Upper lobe of right lung (tissue), 1 donor: ENCODE measurements around the gene DCAKD. TPM values are rescaled to one million over a fixed set of nuclear protein-coding genes. Genes with fewer than 3 reads are reported as not detected.

Experiments
- ATAC-seq: fragments of 200-7000 bp; cut with Tn5 transposase; one replicate; pipeline ENCODE4 v1.9.1; 2020; ENCODE audit warnings: mild to moderate bottlenecking, moderate library complexity
- DNase-seq: peaks from one replicate; pipeline ENCODE4 v3.0.0-alpha.2; 2020
- H3K27ac ChIP-seq: fragments of 200-600 bp; one replicate; pipeline ENCODE4 v1.8.0; 2022
- H3K27me3 ChIP-seq: fragments of 200-600 bp; one replicate; pipeline ENCODE4 v1.8.0; 2022; ENCODE audit warnings: mild to moderate bottlenecking
- H3K36me3 ChIP-seq: fragments of 200-600 bp; one replicate; pipeline ENCODE4 v1.8.0; 2022
- H3K4me1 ChIP-seq: fragments of 200-600 bp; one replicate; pipeline ENCODE4 v1.8.0; 2022
- H3K4me3 ChIP-seq: fragments of 200-600 bp; one replicate; pipeline ENCODE4 v1.8.0; 2022; ENCODE audit warnings: mild to moderate bottlenecking
- H3K9me3 ChIP-seq: fragments of 200-600 bp; one replicate; pipeline ENCODE4 v1.8.0; 2022
- intact Hi-C: fragments of 100-400 bp; cut with DNase I; formaldehyde crosslinking; loops from one replicate; pipeline ENCODE4 v1.11.0; 2022
- long read RNA-seq: library from polyadenylated mRNA; unstranded; transcript quantifications from one replicate; pipeline ENCODE4 v2.0.0, GENCODE V29; 2021
- total RNA-seq: library from RNA; stranded (reverse); fragmentation: NEBNext Ultra II Directional; extraction: Animal tissue kit (Norgen Biotek cat#: 25700); gene quantifications from one replicate; pipeline ENCODE4 v1.2.1, GENCODE V29; 2021
- TF ChIP-seq, protein P1 (sequence below): fragments of 200-600 bp; IDR thresholded peaks from one replicate; pipeline ENCODE4 v1.8.0; 2022; ENCODE audit warnings: antibody characterized with exemption
- donor health status: DM: no; HTN: yes; CAD: no; lungs with severe emphysema.

Gene DCAKD, protein sequence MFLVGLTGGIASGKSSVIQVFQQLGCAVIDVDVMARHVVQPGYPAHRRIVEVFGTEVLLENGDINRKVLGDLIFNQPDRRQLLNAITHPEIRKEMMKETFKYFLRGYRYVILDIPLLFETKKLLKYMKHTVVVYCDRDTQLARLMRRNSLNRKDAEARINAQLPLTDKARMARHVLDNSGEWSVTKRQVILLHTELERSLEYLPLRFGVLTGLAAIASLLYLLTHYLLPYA
- total RNA-seq, result 21.8 TPM
- long read RNA-seq, transcript DCAKD-208 (5 exons, 2,054 nt), result major isoform, 12 of 31 reads
- long read RNA-seq, transcript DCAKD-202 (5 exons, 2,030 nt), result minor isoform, 7 of 31 reads
- long read RNA-seq, partial matches to known transcripts, result 2 of 31 reads
- long read RNA-seq, other reads (novel, unspliced or antisense), result 5 of 31 reads

DNA sequence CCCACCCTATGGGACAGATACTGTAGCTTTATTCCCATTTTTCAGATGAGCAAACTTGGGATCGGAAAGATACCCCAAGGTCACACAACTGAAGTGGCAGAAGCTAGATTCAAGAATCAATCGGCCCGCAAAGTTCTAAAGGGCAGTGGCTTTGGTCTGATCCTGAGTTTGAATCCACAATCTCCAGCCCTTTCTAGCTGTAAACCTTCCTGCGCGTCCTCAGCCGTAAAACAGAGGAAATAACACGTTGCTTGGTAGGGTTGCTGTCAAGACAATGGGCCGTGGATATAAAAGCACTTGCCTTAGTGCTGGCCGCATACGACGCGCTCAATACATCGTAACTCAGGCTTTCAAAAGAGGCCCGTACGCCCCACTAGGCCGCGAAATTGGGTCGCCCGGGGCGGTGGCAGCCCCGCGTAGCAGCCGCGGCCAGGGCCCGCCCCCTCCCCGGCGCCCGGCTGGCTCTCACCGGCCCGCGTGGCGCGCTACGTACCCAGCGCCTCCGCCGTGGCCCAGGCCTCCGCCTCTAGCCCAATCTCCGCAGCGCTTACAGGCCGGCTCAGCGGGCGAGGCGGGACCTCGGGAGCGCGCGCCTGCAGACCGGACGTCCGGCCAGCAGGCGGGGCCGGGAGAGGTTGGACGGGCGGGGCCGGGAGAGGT is at the start of gene DCAKD:
Gene DCAKD, minus strand, starts transcription at position 573 of the 660 bp plus-strand sequence. CDS start 16,747 bp downstream, outside the sequence.
- no peaks in the 10 kb centered on the region for H3K27me3 ChIP-seq
- H3K36me3 ChIP-seq, result no peaks in the 10 kb centered on the region
- H3K4me3 ChIP-seq, result peak within 1 kb of the TSS; percentile 77
- TF ChIP-seq, protein P1, sequence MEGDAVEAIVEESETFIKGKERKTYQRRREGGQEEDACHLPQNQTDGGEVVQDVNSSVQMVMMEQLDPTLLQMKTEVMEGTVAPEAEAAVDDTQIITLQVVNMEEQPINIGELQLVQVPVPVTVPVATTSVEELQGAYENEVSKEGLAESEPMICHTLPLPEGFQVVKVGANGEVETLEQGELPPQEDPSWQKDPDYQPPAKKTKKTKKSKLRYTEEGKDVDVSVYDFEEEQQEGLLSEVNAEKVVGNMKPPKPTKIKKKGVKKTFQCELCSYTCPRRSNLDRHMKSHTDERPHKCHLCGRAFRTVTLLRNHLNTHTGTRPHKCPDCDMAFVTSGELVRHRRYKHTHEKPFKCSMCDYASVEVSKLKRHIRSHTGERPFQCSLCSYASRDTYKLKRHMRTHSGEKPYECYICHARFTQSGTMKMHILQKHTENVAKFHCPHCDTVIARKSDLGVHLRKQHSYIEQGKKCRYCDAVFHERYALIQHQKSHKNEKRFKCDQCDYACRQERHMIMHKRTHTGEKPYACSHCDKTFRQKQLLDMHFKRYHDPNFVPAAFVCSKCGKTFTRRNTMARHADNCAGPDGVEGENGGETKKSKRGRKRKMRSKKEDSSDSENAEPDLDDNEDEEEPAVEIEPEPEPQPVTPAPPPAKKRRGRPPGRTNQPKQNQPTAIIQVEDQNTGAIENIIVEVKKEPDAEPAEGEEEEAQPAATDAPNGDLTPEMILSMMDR, result no peak
- no peaks in the 10 kb centered on the region for H3K9me3 ChIP-seq
- intact Hi-C loops, result no loop called here
- H3K27ac ChIP-seq, result peak within 1 kb of the TSS; percentile 95
- peak; percentile 97 for DNase-seq
- peak; percentile 100 for ATAC-seq
- H3K4me1 ChIP-seq, result peaks cover 9% of the 10 kb centered on the region

DNA sequence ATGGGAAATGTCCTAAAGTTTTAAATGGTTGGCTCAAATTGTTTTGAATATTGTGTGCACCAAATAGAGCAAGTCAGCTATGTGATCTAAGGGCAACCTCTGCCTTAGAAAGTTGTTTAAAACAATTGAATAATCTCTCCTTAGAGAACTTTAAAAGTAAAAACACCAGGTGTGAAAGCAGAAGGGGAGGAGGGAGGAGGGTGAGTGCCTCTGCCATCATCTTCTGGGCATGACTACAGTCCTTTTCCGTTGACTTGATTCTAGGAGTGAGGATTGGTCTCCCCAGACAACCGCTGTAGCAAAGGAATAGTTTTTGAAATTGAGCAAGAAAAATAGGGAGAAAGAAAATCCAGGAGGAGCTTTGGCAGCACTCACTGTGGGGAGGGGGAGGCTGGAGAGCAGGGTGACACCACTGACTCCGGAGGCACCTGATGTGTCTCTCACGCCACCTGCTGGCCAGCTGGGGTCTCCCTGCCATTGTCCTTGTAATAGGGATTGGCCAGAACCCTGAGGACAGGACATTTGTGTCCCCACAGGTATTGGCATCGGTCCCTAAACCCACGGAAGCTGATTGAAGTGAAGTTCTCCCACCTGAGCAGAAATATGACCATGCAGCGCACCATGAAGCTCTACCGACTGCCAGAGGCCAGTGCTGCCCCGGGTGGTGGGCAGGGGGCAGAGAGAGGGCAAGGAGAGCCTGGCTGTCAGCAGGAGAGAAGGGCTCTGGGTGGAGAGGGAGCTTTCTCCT is 47.6 kb upstream of the DCAKD start:
- no peak overlapping the region for H3K4me3 ChIP-seq
- peaks cover 10% of the 10 kb centered on the region for H3K4me1 ChIP-seq
- peaks cover 94% of the 10 kb centered on the region for H3K36me3 ChIP-seq
- intact Hi-C loops, result no loop called here
- TF ChIP-seq, protein P1, result peak; percentile 89
- peak; percentile 90 for DNase-seq
- peak overlapping the region; percentile 36 for H3K27ac ChIP-seq
- peak; percentile 94 for ATAC-seq
- H3K9me3 ChIP-seq, result no peaks in the 10 kb centered on the region
- H3K27me3 ChIP-seq, result no peaks in the 10 kb centered on the region

DNA sequence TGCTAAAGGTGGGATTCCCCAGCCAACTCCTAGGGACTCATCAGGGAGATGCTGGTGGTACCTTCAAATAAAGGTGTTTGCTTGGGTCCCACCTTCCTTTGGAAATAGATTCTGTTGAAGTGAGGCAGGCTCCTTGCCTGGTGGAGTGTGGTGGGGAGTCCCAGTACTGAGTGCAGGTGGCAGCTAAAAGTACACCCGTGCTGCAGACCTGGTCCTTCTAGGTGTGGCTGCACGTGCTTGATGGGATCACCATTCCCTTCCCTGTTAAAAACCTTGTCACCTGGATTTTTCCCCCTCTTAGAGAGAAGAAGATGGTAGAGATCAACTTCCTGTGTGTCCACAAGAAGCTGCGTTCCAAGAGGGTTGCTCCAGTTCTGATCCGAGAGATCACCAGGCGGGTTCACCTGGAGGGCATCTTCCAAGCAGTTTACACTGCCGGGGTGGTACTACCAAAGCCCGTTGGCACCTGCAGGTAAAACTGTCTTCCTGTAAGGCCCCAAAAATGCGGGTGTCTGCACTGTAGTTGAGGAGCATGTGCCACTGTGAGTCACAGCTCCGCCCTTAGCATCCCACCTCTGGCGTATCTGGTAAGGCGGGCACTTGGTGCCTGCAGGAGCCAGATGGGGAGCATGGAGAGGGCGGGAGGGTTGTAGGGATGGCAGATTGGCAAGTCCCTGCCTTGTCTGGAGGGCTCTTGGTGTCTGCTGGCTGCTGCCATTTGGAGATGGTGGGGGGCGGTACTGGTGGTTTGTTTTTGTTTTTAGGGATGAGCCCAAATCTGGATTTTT is 46.8 kb upstream of the DCAKD start:
- TF ChIP-seq, protein P1, result no peak
- intact Hi-C loops, result no loop called here

DNA sequence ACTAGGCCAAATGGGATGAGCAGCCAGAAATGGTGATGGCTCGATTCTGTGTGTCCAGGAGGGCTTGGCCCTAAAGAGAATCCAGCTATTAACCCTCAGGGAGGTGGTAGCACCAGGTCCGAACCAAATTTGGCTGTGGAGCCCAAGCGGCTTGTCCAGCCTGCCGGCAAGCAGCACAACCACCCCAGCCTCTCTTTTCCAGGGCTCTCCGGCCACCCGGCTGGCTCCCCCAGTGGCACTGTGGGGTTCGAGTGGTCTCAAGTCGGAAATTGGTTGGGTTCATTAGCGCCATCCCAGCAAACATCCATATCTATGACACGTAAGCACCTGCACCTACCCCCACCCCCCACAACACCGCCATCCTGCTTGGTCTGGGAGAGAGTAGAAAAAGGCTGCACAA is 45.5 kb upstream of the DCAKD start:
- no peak for ATAC-seq
- Histone ChIP-seq H3K27ac (no peak overlapping the region), H3K4me3 (no peak overlapping the region), H3K4me1 (peaks cover 29% of the 10 kb centered on the region), H3K27me3 (no peaks in the 10 kb centered on the region), H3K36me3 (peaks cover 83% of the 10 kb centered on the region), H3K9me3 (no peaks in the 10 kb centered on the region)
- intact Hi-C loops, result no loop called here
- no peak for DNase-seq
- TF ChIP-seq, protein P1, result no peak

More for the DNA sequence above, 46.8 kb upstream of the DCAKD start:
- no peaks in the 10 kb centered on the region for H3K9me3 ChIP-seq
- no peak for ATAC-seq
- peaks cover 93% of the 10 kb centered on the region for H3K36me3 ChIP-seq
- peak overlapping the region; percentile 36 for H3K27ac ChIP-seq
- no peaks in the 10 kb centered on the region for H3K27me3 ChIP-seq
- no peak for DNase-seq
- H3K4me1 ChIP-seq, result peaks cover 17% of the 10 kb centered on the region
- H3K4me3 ChIP-seq, result no peak overlapping the region

DNA sequence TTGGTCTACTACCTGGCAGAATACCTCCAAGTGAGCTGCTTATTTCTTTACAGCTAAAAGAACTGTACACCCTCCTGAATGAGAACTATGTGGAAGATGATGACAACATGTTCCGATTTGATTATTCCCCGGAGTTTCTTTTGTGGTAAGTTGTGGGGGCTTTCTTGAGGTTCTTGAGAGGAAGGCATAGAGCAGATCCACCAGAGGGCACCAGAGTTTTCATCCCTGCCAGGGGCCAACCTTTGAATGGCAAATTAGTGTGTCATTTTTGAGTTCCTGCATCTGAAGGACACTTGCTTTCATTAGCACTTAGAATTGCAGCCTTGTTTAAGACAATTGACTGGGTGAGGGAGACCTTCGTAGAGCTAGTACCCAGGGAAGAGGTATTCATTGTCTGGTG is 44.7 kb upstream of the DCAKD start:
- ATAC-seq (no peak), DNase-seq (no peak)
- TF ChIP-seq, protein P1, result peak; percentile 34
- Histone ChIP-seq H3K4me1 (peaks cover 32% of the 10 kb centered on the region), H3K27me3 (no peaks in the 10 kb centered on the region), H3K36me3 (peaks cover 83% of the 10 kb centered on the region), H3K27ac (no peak overlapping the region), H3K9me3 (no peaks in the 10 kb centered on the region), H3K4me3 (no peak overlapping the region)
- intact Hi-C loops, result no loop called here
